ENCODE results near the gene NAGLU. TPM values are rescaled to one million over a fixed set of nuclear protein-coding genes. Genes with fewer than 3 reads are reported as not detected.

NAGLU gene
- total and polyA plus RNA-seq, 2 of the 13 experiments (the other 11 are each of a cell fraction or from before 2014, with no cell fraction given): 28.2 to 40.1 TPM

GRCh38 chr17:42554250-42555121 is 18.4 kb downstream of the NAGLU start (continued):
- TF ChIP-seq MLXIP (CRISPR knock-in tag; IDR thresholded peaks at IDR 0.05; ENCODE audit: borderline replicate concordance): no peak
- TF ChIP-seq MIER2 (CRISPR knock-in tag; IDR thresholded peaks at IDR 0.05): peak; percentile 44; the same call in 1 of the 2 replicates
- no peak for TF ChIP-seq CREB3 (CRISPR knock-in tag; IDR thresholded peaks at IDR 0.05)
- no peak for TF ChIP-seq FOXK2 (IDR thresholded peaks at IDR 0.05)
- TF ChIP-seq ZKSCAN8 (CRISPR knock-in tag; IDR thresholded peaks at IDR 0.05; ENCODE audit: borderline replicate concordance): peak; percentile 94
- peak; percentile 76 for TF ChIP-seq PAXIP1 (CRISPR knock-in tag; conservative IDR thresholded peaks at IDR 0.05)
- no peak; the same call in 1 of the 2 replicates for TF ChIP-seq ZNF34 (CRISPR knock-in tag; IDR thresholded peaks at IDR 0.05; ENCODE audit: borderline replicate concordance)
- TF ChIP-seq RBFOX2 (IDR thresholded peaks at IDR 0.05; ENCODE audit: low read depth, low read length): peak; percentile 96
- TF ChIP-seq ARNT2 (CRISPR knock-in tag; IDR thresholded peaks at IDR 0.05; ENCODE audit: low read depth): peak; percentile 83
- TF ChIP-seq REXO4 (CRISPR knock-in tag; IDR thresholded peaks at IDR 0.05; ENCODE audit: borderline replicate concordance): 0 out of 2 replicates have a peak, but pooled peaks have one; percentile 11
- no peak for TF ChIP-seq NR2F2 (IDR thresholded peaks at IDR 0.05; ENCODE audit: borderline replicate concordance, low read depth)
- TF ChIP-seq ZNF788 (CRISPR knock-in tag; IDR thresholded peaks at IDR 0.05; ENCODE audit: borderline replicate concordance): peak; percentile 83; the same call in 1 of the 2 replicates
- peak; percentile 96 for TF ChIP-seq HOXA5 (CRISPR knock-in tag; IDR thresholded peaks at IDR 0.05)
- TF ChIP-seq ZNF646 (CRISPR knock-in tag; IDR thresholded peaks at IDR 0.05): no peak

Measured in HepG2 (cell line).